ENCODE results near the gene EHD3.

- TF ChIP-seq CTCF (conservative IDR thresholded peaks at IDR 0.05; ENCODE audit: low read length) (no peak), EZH2phosphoT487 (IDR thresholded peaks at IDR 0.05; ENCODE audit: borderline replicate concordance) (no peak)
These were observed 7.8 kb downstream of the EHD3 start for GRCh38 chr2:31241625-31242270.

Data from Loucy (cell line).